HG03575 (cell line): ENCODE data around the gene ESPNL.

ENCODE experiments used
- ATAC-seq: cut with Tn5 transposase; IDR thresholded peaks from one replicate; pipeline ENCODE4 v1.9.1; 2021; ENCODE audit not compliant: unreplicated experiment, insufficient number of reproducible peaks, low FRiP score; ENCODE audit errors: extremely low read depth

The ESPNL gene

GRCh38 chr2:238123218-238123971, 23.3 kb downstream of the ESPNL start:
- no peak for ATAC-seq

DNA sequence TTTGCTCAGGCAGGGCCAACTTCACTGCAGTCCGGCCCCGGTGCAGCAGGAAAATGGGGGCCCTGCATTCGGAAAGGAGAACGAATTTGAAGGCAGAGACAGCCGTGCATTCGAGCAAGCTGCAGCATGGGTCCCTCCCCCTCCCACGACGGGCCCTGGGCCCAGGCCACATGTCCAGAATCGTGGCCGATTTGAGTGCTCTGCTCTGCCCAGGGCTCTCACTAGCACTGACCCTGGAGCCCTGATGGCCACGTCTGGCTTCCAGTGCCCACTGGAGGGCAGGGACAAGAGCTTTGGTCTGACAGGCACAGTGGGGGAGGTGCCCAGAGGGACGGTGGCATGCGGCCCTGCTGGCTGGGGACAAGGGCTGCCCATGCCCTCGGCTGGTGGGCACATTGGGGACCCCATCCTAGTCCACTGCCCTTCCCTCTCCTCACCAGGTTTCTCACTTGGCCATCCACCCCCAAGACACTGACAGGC, 23.9 kb downstream of the ESPNL start:
- no peak for ATAC-seq

DNA sequence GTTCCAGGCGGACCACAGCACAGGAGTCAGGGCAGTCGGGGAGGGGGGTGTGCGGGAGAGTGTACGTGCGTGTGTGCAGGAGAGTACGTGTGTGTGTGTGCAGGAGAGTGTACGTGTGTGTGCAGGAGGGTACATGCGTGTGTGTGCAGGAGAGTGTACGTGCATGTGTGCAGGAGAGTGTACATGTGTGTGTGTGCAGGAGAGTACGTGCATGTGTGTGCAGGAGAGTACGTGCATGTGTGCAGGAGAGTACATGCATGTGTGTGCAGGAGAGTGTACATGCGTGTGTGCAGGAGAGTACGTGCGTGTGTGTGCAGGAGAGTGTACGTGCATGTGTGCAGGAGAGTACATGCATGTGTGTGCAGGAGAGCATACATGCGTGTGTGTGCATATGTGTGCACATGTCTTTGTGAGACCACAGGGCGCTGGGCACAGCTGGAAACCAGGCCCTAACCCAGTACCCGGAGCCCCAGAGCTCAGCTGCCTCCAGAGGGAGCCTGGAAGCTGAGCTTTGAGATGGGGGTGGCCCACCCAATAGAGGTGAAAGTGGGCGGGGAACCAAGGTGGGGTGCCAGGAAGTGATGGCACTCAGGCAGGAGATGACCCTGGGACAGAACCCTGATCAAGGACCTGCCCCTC, 24.5 kb downstream of the ESPNL start:
- no peak for ATAC-seq

DNA sequence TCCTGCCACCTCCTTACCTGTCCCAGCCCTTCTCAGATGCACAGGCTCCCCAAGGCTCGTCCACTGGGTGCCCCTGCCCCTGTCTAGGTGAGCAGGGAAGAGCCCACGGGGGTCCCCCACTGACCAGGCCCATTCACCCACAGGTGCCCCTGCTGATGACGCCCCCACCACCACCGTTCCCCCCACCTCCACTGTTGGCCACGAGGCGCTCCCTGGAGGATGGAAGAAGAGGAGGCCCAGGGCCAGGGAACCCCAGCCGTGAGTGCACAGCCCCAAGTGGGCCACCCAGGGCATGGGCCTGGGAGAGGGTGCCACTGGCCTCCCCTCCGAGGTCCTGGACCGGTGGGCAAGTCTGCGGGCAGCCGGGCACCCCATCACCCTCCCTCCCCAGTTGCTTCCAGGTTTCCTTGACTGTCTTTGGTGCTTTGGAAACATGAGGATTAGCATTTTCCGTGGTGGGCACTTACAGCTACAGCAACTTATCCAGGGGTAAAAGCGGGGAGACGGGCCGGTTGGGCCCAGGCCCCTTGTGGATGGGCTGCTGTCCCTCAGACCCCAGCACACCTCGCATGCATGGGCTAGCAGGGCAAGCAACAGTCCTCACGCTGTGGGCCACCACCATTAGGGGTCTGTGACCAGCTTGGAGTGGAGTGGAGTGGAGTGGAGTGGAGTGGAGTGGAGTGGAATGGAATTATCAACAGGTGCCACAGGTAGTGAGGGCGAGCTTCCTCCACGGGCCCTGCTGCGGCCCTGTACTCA, 25.2 kb downstream of the ESPNL start:
- ATAC-seq: no peak

GRCh38 chr2:238126338-238126737, 26.2 kb downstream of the ESPNL start:
- ATAC-seq: no peak

- no peak for ATAC-seq
These were observed 26.6 kb downstream of the ESPNL start for GRCh38 chr2:238126775-238127164.

DNA sequence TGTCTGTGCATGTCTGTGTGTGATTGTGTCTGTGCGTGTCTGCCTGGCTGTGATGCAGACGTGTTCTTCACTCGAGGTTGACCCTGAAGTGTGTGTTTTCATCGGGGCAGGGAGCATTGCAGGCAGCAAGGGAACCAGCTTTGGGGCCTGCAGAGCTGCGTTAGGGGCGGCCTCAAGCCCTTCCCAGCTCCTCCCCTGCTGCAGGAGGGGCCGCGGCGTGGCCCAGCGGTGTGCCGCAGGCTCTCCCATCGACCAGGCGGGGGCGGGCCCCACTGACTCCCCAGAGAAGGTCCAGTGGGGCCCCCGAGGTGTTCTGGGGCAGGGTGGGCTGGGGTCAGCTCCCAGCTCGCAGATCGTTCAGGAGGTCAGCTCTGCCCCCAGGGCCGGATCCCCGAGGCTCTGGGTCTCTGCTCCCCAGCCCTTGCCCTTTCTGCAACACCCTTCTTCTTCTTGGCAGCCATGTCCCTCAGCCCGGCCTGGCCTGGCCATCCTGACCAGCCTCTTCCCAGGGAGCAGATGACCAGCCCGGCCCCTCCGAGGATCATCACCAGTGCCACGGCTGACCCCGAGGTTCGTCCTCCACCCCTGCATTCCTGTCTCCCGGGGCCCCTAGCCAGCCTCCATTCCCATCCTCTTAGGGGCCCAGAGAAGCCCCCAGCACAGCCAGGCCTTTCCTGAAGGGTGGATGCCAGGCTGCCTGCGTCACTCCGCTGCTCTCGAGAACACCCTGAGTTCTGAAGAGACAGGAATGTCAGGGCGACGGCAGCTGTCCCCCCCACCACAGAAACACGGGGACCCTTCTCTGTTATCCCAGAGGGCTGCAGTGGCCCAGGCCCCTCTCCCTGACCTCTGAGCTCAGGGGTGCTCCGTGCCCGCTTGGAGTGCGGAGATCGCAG, 27.3 kb downstream of the ESPNL start:
- ATAC-seq: no peak

GRCh38 chr2:238128061-238128440, 27.9 kb downstream of the ESPNL start:
- no peak for ATAC-seq

DNA sequence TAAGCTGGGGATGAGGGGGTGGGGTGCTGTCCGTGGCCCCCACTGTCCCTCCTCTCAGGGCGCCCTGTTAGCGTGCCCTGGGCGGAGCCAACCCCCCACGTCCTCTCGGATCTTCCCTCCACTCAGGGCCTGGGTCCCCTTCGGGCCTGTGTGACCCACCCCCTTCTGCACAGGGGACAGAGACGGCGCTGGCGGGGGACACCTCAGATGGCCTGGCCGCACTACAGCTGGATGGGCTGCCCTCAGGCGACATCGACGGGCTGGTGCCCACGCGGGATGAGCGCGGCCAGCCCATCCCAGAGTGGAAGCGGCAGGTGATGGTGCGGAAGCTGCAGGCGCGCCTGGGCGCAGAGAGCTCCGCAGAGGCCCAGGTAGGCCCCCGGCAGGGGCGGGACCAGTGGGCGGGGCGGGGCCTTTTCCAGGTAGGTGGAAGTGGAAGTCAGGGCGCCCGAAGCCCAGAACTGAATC, 28.4 kb downstream of the ESPNL start:
- no peak for ATAC-seq

DNA sequence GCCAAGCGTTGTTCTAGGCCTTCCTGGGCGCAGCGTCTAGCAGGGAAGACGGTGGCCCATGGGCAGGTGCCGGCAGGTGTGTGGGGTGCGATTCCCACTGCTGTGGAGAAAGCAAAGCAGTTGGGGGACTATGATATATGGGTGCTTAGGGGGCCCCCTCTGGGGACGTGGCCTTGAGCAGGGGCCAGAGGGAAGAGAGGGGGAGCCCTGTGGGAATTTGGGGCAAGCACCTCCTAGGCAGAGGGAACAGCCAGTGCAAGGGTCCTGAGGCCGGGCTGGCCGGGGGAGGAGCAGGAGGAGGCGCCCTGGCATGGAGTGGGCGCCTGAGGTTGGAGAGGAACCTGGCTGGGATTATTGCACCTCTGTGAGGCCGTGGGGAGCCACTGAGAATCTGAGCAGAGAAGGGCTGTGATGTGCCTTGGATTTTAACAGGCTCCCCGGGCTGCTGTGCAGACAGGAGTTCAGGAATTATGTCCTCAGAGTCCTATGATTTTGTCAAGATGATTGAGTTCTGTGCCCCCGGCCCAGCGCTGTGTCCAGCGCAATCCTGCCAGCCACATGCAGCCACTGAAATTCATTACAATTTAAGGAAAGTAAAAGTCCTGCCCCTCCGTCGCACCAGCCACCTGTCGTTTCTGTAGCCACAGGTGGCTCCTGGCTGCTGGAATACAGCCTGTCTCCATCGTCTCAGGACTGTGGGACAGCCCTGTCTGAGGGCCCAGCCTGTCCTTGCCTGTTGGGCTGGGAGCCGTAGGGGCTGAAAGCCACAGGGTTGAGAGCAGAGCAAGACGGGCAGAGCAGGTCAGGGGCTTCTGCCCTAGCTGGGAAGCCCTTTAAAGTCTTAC, 29.2 kb downstream of the ESPNL start:
- ATAC-seq: no peak

DNA sequence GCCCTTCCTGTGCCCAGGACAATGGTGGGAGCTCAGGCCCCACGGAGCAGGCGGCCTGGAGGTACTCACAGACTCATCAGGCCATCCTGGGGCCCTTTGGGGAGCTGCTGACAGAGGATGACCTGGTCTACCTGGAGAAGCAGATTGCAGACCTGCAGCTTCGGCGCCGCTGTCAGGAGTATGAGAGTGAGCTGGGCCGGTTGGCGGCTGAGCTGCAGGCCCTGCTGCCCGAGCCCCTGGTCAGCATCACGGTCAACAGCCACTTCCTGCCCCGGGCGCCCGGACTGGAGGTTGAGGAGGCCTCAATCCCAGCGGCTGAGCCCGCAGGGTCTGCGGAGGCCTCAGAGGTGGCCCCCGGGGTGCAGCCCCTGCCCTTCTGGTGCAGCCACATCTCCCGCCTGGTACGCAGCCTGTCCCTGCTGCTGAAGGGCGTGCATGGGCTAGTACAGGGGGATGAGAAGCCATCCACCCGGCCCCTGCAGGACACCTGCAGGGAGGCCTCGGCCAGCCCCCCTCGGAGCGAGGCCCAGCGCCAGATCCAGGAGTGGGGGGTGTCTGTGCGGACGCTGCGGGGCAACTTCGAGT, 30.1 kb downstream of the ESPNL start:
- ATAC-seq: no peak

GRCh38 chr2:238130696-238131628, 30.8 kb downstream of the ESPNL start:
- ATAC-seq: no peak

- ATAC-seq: no peak
These were observed 31.8 kb downstream of the ESPNL start for GRCh38 chr2:238131761-238132462.

DNA sequence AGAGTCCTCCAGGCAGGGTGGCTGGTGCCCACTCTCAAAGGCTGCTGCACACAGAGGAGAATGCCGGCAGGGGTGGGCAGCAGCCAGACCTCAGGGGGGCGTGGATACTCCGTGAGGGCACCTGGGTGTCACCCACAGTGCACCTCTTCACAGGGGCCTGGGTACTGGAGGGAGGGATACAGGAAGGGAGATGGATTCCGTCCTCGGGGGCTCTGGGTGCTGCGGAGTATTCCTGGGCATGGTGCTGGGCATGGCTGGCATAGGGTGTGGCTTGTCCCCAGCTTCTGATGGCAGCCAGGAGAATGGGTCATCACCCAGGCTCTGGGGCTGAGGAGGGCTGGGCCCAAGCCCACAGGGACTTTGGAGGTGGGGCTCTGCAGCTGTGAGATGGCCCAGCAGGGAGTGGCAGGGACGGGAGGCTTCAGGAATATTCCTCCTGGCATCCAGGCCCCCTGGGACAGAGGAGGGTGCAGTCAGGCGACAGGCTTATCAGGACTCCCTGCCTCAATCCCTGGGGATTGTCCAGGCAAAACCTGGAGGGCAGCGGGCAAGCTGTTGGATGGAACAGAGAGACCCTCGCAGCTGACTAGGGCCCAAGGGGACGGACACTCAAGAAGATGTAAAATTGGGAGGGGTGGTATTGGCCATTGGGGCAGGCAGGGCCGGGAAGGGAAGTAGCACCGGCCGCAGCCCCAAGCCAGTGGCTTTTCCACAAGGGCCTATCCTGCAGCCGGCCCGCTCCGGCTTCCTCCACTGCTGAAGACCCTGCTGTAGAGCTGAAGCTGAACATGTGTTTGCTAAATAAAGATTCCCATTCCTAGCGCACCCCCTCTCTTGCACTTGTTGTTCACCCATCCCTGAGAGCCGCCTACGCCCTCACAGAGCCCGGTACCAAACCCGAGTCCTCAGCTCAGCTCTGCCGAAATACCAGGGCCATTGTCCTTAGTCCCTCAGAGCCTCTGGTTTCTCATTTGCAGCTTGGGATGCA, 32.6 kb downstream of the ESPNL start:
- ATAC-seq: no peak
